ENCODE data around the gene MRPL58.

- TF ChIP-seq CTCF (IDR thresholded peaks at IDR 0.05; ENCODE audit: insufficient read depth, low read depth, low read length) (no peak), EZH2 (IDR thresholded peaks at IDR 0.05; ENCODE audit: insufficient read depth, low read length) (no peak)
Observed at GRCh38 chr17:75034236-75034908, 21.9 kb downstream of the MRPL58 start.

Data from astrocyte (in vitro differentiated cells and primary cell).